HTR-8/SVneo (cell line): ENCODE results near the gene INPP5K.
"Not testable (repeated sequence)": the region's sequence is repeated elsewhere in the genome, so short reads cannot be mapped to it uniquely, and the experiment has no call there.

Experiments used
- DNase-seq: peaks from one replicate; pipeline ENCODE4 v3.0.0; 2011; ENCODE audit warnings: low spot score, mixed read lengths; ENCODE audit not compliant: insufficient read length
- FAIRE-seq: peaks from 2 replicates; lab custom pipeline; 2011; peaks lifted over from hg19 to GRCh38; lab: Jason Lieb, UNC

Gene INPP5K

GRCh38 chr17:1470071-1470754 is 46.2 kb downstream of the INPP5K start:
- FAIRE-seq (no peak), DNase-seq (no peak)

GRCh38 chr17:1469231-1469852 is 47.1 kb downstream of the INPP5K start:
- FAIRE-seq (peak; percentile 73), DNase-seq (no peak)

DNA sequence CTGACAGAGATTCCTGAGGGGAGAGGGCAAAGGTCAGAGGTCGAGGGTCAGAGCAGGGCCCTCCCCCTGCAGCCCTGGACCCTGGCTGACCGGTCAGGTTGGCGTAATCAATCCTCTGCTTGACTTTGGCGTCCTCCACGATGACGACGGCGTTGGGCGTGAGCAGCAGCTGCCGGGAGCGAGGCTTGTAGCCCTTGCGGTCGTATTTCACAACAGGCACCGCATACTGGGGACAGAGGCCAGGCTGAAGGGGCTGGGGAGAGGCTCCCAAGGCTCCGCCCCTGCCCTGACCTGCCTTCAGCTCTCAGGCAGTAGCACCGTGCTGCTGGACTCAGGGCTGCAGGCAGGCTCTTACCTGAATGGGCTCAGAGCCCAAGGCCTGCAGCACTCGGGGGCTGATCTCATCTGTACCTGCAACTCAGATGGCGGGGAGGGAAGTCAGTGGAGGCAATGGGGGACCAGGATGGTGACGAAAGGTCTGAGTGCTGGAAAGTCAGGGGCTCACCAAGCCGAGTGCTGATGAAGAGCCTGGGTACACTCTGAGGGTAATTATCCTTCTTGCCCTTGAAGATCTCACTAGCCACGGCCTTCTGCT is 48.4 kb downstream of the INPP5K start:
- DNase-seq, result no peak
- no peak for FAIRE-seq

DNA sequence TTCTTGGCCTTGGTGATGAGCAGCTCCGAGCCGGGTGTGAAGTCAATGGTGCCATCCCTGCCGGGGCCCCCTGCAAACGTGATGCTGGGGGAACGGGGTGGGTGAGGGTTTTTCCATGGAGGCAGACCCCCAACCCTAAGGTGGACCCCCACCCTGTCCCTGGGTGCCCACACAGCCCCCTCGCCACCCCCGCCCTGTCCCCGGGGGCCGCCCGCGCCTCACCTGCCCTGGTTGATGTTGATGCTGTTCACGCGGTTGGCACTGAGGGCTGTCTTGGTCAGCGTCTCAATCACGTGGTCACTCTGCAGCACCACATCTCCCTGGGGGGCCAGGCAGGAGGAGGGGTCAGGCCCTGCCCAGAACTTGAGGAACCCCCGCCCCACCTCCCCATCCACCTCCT is 49.2 kb downstream of the INPP5K start:
- FAIRE-seq, result no peak
- DNase-seq, result no peak

DNA sequence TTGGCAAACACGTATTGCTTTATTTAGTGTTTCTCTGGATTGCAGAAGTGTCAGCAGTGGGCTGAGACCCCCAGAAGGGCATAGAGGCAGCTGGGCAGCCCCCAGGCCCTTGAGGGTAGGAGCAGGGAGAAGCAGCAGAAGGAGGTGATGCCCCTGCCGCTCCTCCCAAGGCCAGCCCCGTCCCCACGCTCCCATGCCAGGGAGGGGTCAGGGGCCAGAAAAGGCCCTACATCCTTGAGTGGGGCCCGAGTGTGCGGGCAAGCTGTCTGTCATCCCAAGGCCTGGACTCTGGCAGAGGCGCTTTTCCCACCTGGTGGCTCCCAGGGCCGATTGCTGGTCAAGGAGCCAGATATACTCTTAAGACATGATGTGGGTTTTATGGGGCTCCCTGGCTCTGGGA is 52.2 kb downstream of the INPP5K start:
- DNase-seq, result no peak
- FAIRE-seq, result no peak

DNA sequence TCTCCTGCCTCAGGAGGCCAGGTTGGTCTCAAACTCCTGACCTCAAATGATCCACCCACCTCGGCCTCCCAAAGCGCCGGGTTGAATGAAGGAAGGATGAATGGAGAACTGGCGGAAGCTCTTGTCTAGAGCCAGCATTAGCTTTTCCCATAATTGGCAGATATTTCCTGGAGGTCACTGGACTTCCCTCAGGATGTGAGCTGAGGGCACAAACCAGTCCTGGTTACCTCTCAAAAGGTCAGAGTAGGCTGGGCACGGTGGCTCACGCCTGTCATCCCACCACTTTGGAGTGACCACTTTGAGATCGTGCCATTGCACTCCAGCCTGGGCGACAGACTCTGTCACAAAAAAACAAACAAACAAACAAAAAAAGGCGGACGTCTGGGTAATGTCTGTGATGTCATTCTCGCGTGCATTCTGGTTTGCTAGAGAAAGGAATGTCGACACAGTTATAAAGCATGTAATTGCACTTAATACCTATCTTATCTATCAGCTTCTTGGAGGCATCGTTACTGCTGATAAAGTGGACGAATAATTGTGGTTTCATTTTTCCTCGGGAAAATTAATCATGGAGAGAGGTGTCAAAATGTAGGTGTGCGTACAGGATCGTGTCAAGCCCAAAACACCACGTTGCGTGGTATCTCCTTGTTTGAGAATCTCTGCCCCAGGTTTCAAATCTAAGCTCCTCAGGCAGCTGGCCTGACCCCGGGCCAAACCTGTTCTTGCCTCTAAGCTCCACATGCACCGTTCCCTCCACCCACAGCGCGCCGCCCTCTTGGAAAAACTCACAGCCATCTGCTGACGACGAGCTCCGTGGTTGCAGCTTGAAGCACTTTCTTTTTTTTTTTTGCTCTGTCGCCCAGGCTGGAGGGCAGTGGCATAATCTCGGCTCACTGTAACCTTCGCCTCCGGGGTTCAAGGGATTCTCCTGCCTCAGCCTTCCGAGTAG is 54.0 kb downstream of the INPP5K start:
- DNase-seq, result no peak
- FAIRE-seq, result peak; percentile 54

DNA sequence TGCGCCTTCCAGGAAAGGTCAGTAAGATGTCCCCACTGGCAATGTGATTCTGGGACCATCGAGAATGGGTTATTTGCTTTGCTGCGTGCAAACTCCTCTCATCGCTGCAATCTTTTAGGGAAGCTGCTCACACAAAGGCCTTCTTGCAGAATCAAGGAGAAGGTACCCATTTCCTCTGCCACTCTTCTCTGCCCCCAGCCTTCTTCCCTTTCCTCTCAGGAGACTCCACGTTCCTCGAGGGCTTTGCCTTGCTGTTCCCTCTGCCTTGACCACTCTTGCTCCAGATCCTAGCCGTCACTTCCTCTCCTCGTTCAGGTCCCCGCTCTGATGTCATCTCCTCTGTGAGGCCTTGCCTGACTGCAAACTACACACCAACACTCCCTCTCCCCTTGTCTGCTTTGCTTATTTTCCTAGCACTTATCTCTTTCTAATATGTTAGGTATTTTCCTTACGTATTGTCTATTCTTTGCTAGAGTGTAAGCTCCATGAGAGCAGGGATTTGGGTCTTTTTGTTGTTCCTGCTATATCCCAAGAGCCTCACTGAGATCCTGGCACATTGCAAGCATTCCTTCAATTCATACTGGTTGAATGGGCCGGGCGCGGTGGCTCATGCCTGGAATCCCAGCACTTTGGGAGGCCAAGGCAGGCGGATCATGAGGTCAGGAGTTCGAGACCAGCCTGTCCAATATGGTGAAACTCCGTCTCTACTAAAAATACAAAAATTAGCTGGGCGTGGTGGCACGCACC is 55.0 kb downstream of the INPP5K start:
- FAIRE-seq (peak; percentile 59), DNase-seq (no peak)

DNA sequence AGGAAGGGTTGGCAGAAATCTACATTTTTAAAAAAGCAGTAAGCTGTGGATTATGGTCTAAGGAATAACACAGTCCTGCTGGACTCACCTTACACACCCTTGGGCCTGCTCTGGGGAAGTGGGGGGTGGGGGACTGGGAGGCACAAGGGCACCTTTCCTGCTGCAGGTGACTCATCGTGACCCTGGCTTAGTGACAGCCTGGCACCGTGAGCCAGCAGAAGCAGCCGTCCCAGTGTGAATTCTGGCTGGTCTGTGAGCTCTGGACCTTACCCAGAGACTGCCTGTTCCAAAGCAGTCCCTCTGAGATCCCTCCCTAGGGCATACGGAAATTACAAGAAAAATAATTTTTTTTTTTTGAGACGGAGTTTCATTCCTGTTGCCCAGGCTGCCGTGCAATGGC is 56.2 kb downstream of the INPP5K start:
- DNase-seq (no peak), FAIRE-seq (no peak)

GRCh38 chr17:1455797-1456599 is 60.4 kb downstream of the INPP5K start, which contains the start of gene CRK:
Gene CRK, minus strand, starts transcription at chr17:1456232. Its CDS starts 115 bp downstream, at chr17:1456117.
- FAIRE-seq (peak; percentile 97), DNase-seq (peak; percentile 98)

GRCh38 chr17:1455291-1455796 is 61.1 kb downstream of the INPP5K start:
- peak; percentile 82 for DNase-seq
- no peak for FAIRE-seq

GRCh38 chr17:1454541-1454940 is 61.9 kb downstream of the INPP5K start:
- DNase-seq (no peak), FAIRE-seq (no peak)

GRCh38 chr17:1453694-1454093 is 62.7 kb downstream of the INPP5K start:
- not testable (repeated sequence) for FAIRE-seq, DNase-seq

DNA sequence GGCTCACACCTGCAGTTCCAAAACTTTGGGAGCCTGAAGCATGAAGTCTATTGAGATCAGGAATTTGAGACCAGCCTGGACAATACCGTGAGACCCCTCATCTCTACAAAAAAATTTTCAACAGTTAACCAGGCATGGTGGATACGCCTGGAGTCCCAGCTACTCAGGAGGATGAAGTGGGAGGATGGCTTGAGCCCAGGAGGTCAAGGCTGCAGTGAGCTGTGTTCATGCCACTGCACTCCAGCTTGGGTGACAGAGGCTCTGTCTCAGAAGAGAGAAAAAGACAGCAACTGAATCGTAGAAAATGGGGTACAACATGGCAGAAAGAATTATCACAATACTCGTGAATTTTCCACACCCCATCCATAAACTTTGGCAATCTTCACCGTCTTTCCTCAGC is 63.6 kb downstream of the INPP5K start:
- FAIRE-seq, result no peak
- DNase-seq, result no peak

GRCh38 chr17:1450261-1450660 is 66.2 kb downstream of the INPP5K start:
- not testable (repeated sequence) for FAIRE-seq

DNA sequence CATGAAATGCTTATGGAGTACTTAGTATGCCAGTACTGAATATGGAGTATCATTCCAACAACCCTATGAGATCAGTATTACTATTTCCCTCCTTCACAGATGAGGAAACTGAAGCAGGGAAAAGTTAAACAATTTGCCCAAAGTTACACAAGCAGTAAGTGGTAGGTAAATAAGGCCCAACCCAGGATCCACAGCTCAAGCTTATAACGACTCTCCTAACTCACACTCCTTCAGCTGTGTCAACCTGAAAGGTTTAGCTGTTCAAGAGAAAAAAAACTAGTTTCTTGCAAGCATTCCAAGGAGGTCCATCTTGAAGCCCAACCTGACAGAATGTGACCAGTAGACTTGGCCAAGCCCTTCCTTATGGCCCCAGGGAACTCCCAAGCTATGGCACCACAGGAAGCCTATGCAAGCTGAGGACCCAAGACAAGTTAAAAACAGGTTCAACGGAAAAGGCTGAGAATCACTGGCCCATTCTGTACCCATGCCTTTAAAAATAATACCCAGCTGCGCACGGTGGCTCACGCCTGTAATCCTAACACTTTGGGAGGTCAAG is 66.9 kb downstream of the INPP5K start:
- DNase-seq (no peak), FAIRE-seq (no peak)

More at GRCh38 chr17:1450261-1450660, 66.2 kb downstream of the INPP5K start:
- DNase-seq, result not testable (repeated sequence)

DNA sequence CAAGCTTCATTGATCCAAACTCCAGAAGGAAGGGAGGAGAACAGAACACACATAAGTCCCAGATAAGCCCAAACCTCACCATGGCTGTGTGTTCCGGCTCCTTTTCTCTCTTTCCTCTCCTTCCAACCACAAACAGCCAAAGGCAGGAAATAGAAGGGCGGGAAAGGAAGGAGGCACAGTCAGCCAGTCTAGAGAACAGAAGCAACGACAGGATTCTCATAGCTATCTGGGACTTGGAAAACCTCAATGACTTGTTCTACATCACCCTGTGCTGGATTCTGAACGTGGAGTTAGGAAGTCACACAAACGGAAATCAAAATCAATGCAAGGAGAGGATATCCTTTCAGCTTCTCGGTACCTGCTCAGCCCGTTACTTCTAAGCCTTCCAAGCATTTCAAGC is 69.4 kb downstream of the INPP5K start:
- FAIRE-seq, result no peak
- no peak for DNase-seq

- no peak for FAIRE-seq
Observed at GRCh38 chr17:1446201-1446600, 70.2 kb downstream of the INPP5K start.

DNA sequence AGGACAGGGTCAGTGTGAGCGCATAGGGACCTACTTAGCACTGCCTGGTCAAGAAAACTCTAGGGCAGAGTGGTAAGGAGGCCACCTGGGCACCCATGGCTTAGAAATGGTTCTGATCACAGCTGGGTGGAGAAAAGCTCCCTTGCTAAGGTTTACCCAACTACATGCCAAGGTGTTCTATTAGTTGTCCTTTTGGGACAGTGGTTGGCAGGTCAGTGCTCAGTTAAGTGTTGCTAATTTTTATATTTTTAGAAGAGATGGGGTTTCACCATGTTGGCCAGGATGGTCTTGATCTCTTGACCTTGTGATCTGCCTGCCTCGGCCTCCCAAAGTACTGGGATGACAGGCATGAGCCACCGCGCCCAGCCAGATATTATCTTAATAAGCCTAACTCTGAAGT is 70.7 kb downstream of the INPP5K start:
- not testable (repeated sequence) for FAIRE-seq

More at GRCh38 chr17:1446201-1446600, 70.2 kb downstream of the INPP5K start:
- DNase-seq, result no peak

More for the DNA sequence above, 70.7 kb downstream of the INPP5K start:
- not testable (repeated sequence) for DNase-seq
